ENCODE data around the gene PHLDB3. TPM values are rescaled to one million over a fixed set of nuclear protein-coding genes. Genes with fewer than 3 reads are reported as not detected.

The PHLDB3 gene
- total RNA-seq, 1 experiment from 2014 or later = 36.7 TPM

DNA sequence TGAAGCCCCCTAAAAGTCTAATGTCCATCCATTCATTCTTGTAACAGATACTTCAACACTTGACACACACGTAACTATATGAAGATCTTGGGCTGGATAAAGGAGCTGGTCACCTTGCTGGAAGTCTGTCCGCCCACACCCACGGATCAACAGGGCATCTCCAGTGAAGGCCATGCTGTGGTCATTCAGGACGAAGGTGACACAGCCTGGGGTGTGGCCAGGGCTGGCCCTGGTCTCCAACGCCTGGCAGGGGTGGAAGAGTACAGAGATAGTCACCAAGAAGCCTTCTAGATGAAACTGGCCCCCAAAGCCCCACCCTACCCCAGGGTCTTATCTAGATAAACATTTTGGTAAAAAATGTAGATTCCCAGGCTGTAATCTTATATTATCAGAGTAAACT lies 6.8 kb upstream of the PHLDB3 start:
- no peak for DNase-seq

GRCh38 chr19:43510713-43511112 lies 6.2 kb upstream of the PHLDB3 start:
- no peaks in the 10 kb centered on the region for H3K27me3 ChIP-seq (ENCODE audit: insufficient read depth, low read depth)
- DNase-seq = no peak
- H3K36me3 ChIP-seq (ENCODE audit: low read depth) = peaks cover 16% of the 10 kb centered on the region
- peaks cover 24% of the 10 kb centered on the region; the same call in 1 of the 2 replicates for H3F3A ChIP-seq (ENCODE audit: insufficient read depth, low read depth)
- ChIA-PET POLR2A (ENCODE audit: unreplicated experiment) (no interaction called here), CTCF (interaction anchor here (0.6 to 0.7 kb wide), 2 partner anchors 8 to 89 kb away, joined by 4 to 8 read pairs; no protein-coding TSS in a partner anchor)
- no peaks in the 10 kb centered on the region for H3K79me2 ChIP-seq (ENCODE audit: low read depth)
- H3K4me1 ChIP-seq (replicated peaks; ENCODE audit: insufficient read depth) = 0 out of 2 replicates have a peak, but pooled peaks cover under 1% of the 10 kb centered on the region
- intact Hi-C loops (cut with micrococcal nuclease; ENCODE audit: unreplicated experiment) = no loop called here
- no peak overlapping the region for H3K4me3 ChIP-seq
- no peaks in the 10 kb centered on the region for H3K9me3 ChIP-seq (ENCODE audit: insufficient read depth, low read depth)
- H3K27ac ChIP-seq = no peak overlapping the region
- no peak overlapping the region for H2AFZ ChIP-seq
- no peak overlapping the region for H3K4me2 ChIP-seq
- no peaks in the 10 kb centered on the region for H3K9me2 ChIP-seq (ENCODE audit: insufficient read depth)
- H4K20me1 ChIP-seq (ENCODE audit: insufficient read depth) = no peaks in the 10 kb centered on the region
- BruUV-seq (replicated peaks) = no TSS peak
- TF ChIP-seq CTCF (conservative IDR thresholded peaks at IDR 0.05) = no peak
- TF ChIP-seq EZH2 (IDR thresholded peaks at IDR 0.05; ENCODE audit: low read depth) = no peak

More for the DNA sequence above, 6.8 kb upstream of the PHLDB3 start:
- Histone ChIP-seq H3F3A (ENCODE audit: insufficient read depth, low read depth) (peaks cover 18% of the 10 kb centered on the region; the same call in 1 of the 2 replicates), H3K27ac (no peak overlapping the region), H3K9me3 (ENCODE audit: insufficient read depth, low read depth) (no peaks in the 10 kb centered on the region), H3K4me1 (replicated peaks; ENCODE audit: insufficient read depth) (no peaks in the 10 kb centered on the region), H3K4me2 (no peak overlapping the region), H3K79me2 (ENCODE audit: low read depth) (no peaks in the 10 kb centered on the region), H2AFZ (no peak overlapping the region), H4K20me1 (ENCODE audit: insufficient read depth) (no peaks in the 10 kb centered on the region), H3K36me3 (ENCODE audit: low read depth) (peaks cover 16% of the 10 kb centered on the region), H3K9me2 (ENCODE audit: insufficient read depth) (no peaks in the 10 kb centered on the region), H3K4me3 (no peak overlapping the region), H3K27me3 (ENCODE audit: insufficient read depth, low read depth) (no peaks in the 10 kb centered on the region)
- CTCF ChIA-PET = no interaction called here
- POLR2A ChIA-PET (ENCODE audit: unreplicated experiment) = no interaction called here
- BruUV-seq (replicated peaks) = no TSS peak
- no peak for TF ChIP-seq EZH2 (IDR thresholded peaks at IDR 0.05; ENCODE audit: low read depth)
- TF ChIP-seq CTCF (conservative IDR thresholded peaks at IDR 0.05) = no peak
- intact Hi-C loops (cut with micrococcal nuclease; ENCODE audit: unreplicated experiment) = no loop called here

GRCh38 chr19:43507880-43508279 lies 3.3 kb upstream of the PHLDB3 start:
- H2AFZ ChIP-seq = no peak overlapping the region
- H4K20me1 ChIP-seq (ENCODE audit: insufficient read depth) = no peaks in the 10 kb centered on the region
- no peaks in the 10 kb centered on the region for H3K9me2 ChIP-seq (ENCODE audit: insufficient read depth)
- H3K4me1 ChIP-seq (replicated peaks; ENCODE audit: insufficient read depth) = peaks cover 11% of the 10 kb centered on the region
- H3K36me3 ChIP-seq (ENCODE audit: low read depth) = peaks cover 9% of the 10 kb centered on the region; the same call in 1 of the 2 replicates
- no peaks in the 10 kb centered on the region for H3K9me3 ChIP-seq (ENCODE audit: insufficient read depth, low read depth)
- no peak overlapping the region for H3K4me3 ChIP-seq
- intact Hi-C loops (cut with micrococcal nuclease; ENCODE audit: unreplicated experiment) = no loop called here
- DNase-seq = no peak
- no peaks in the 10 kb centered on the region for H3K27me3 ChIP-seq (ENCODE audit: insufficient read depth, low read depth)
- TF ChIP-seq CTCF (conservative IDR thresholded peaks at IDR 0.05) (no peak), EZH2 (IDR thresholded peaks at IDR 0.05; ENCODE audit: low read depth) (no peak)
- no peak overlapping the region for H3K27ac ChIP-seq
- no peak overlapping the region for H3K4me2 ChIP-seq
- POLR2A ChIA-PET (ENCODE audit: unreplicated experiment) = no interaction called here
- peaks cover 33% of the 10 kb centered on the region; the same call in 1 of the 2 replicates for H3F3A ChIP-seq (ENCODE audit: insufficient read depth, low read depth)
- CTCF ChIA-PET = no interaction called here
- peaks cover 10% of the 10 kb centered on the region for H3K79me2 ChIP-seq (ENCODE audit: low read depth)
- BruUV-seq (replicated peaks) = no TSS peak
